PC-3 (cell line): ENCODE measurements around the gene PPIA. TPM values are rescaled to one million over a fixed set of nuclear protein-coding genes. Genes with fewer than 3 reads are reported as not detected.

Experiments used
- ATAC-seq: fragments of 200-7000 bp; cut with Tn5 transposase; 2 replicates; pipeline ENCODE4 v1.9.1; 2020; ENCODE audit warnings: mild to moderate bottlenecking, moderate library complexity
- BruUV-seq: library from RNA; stranded (reverse); fragments of 400-500 nt; replicated peaks from 2 replicates; lab custom pipeline; 2021; lab: Mats Ljungman, UMichigan
- CTCF ChIA-PET: fragments of 300-600 bp; sonication (Branson Sonifier 250); formaldehyde crosslinking; loops from one replicate; lab custom pipeline; 2022; ENCODE audit warnings: antibody characterized with exemption; lab: Charles Lee
- POLR2A ChIA-PET: fragments of 300-600 bp; sonication (Branson Sonifier 250); formaldehyde crosslinking; loops from one replicate; lab custom pipeline; 2022; ENCODE audit warnings: antibody characterized with exemption; ENCODE audit not compliant: unreplicated experiment; lab: Charles Lee
- DNase-seq: peaks from one replicate; pipeline ENCODE4 v3.0.0-alpha.2; 2015
- H2AFZ ChIP-seq: fragments of 300-600 bp; sonication (generic); 2 replicates; pipeline ENCODE4 v1.6.0; 2016; ENCODE audit warnings: antibody characterized with exemption, low read length
- H3F3A ChIP-seq: fragments of 300-600 bp; sonication (generic); one replicate; pipeline ENCODE4 v1.6.0; 2017; ENCODE audit warnings: antibody characterized with exemption, low read length, control low read depth, mild to moderate bottlenecking; ENCODE audit not compliant: unreplicated experiment
- H3K27ac ChIP-seq: fragments of 300-600 bp; sonication (generic); 2 replicates; pipeline ENCODE4 v1.5.1; 2016; ENCODE audit warnings: mild to moderate bottlenecking, low read length
- H3K27me3 ChIP-seq: fragments of 300-600 bp; sonication (generic); 2 replicates; pipeline ENCODE4 v1.6.1; 2016; ENCODE audit warnings: low read length, mixed read lengths
- H3K36me3 ChIP-seq: fragments of 300-600 bp; sonication (generic); 2 replicates; pipeline ENCODE4 v1.6.1; 2016; ENCODE audit warnings: low read depth, mixed run types, low read length, mixed read lengths
- H3K4me1 ChIP-seq: fragments of 300-600 bp; sonication (generic); 2 replicates; pipeline ENCODE4 v1.5.1; 2016; ENCODE audit warnings: low read length; ENCODE audit not compliant: insufficient read depth
- H3K4me2 ChIP-seq: fragments of 300-600 bp; sonication (generic); 2 replicates; pipeline ENCODE4 v1.6.0; 2016; ENCODE audit warnings: low read length
- H3K4me3 ChIP-seq: fragments of 300-600 bp; sonication (generic); 2 replicates; pipeline ENCODE4 v1.5.1; 2016; ENCODE audit warnings: mild to moderate bottlenecking, low read length, mixed read lengths
- H3K79me2 ChIP-seq: fragments of 300-600 bp; sonication (generic); 2 replicates; pipeline ENCODE4 v1.6.1; 2017; ENCODE audit warnings: low read length, mixed read lengths
- H3K9ac ChIP-seq: fragments of 300-600 bp; sonication (generic); 2 replicates; pipeline ENCODE4 v1.6.0; 2016; ENCODE audit warnings: mild to moderate bottlenecking, low read length
- H3K9me2 ChIP-seq: fragments of 300-600 bp; sonication (generic); replicated peaks from 2 replicates; pipeline ENCODE4 v1.6.1; 2016; ENCODE audit warnings: mixed run types, low read length, mixed read lengths
- H3K9me3 ChIP-seq: fragments of 300-600 bp; sonication (generic); 2 replicates; pipeline ENCODE4 v1.6.1; 2016; ENCODE audit warnings: low read length, mixed read lengths
- H4K20me1 ChIP-seq: fragments of 300-600 bp; sonication (generic); 2 replicates; pipeline ENCODE4 v1.6.1; 2016; ENCODE audit warnings: low read length, mixed read lengths
- EZH2 ChIP-seq: fragments of 300-600 bp; sonication (generic); IDR thresholded peaks from one replicate; pipeline ENCODE4 v1.6.1; 2017; ENCODE audit warnings: antibody characterized with exemption, mild to moderate bottlenecking, low read length; ENCODE audit not compliant: unreplicated experiment
- EZH2phosphoT487 ChIP-seq: fragments of 300-600 bp; sonication (generic); IDR thresholded peaks from 2 replicates; pipeline ENCODE4 v1.6.1; 2018; ENCODE audit warnings: mild to moderate bottlenecking, antibody characterized with exemption, low read length, borderline replicate concordance
- intact Hi-C: fragments of 100-400 bp; cut with micrococcal nuclease; formaldehyde crosslinking; loops from 2 replicates; pipeline ENCODE4 v1.9.0; 2023
- total RNA-seq: library from RNA; depleted of rRNA; stranded (reverse); fragments of >200 nt; gene quantifications from 2 replicates; pipeline ENCODE4 v1.2.3, GENCODE V29; 2014
- TF ChIP-seq, protein P1 (sequence below): fragments of 300-600 bp; sonication (generic); conservative IDR thresholded peaks from 2 replicates; pipeline ENCODE4 v1.5.1; 2017; ENCODE audit warnings: antibody characterized with exemption, low read depth, mild to moderate bottlenecking, low read length

PPIA gene
- total RNA-seq, 1 experiment from 2014 or later, result 4,136 TPM

DNA sequence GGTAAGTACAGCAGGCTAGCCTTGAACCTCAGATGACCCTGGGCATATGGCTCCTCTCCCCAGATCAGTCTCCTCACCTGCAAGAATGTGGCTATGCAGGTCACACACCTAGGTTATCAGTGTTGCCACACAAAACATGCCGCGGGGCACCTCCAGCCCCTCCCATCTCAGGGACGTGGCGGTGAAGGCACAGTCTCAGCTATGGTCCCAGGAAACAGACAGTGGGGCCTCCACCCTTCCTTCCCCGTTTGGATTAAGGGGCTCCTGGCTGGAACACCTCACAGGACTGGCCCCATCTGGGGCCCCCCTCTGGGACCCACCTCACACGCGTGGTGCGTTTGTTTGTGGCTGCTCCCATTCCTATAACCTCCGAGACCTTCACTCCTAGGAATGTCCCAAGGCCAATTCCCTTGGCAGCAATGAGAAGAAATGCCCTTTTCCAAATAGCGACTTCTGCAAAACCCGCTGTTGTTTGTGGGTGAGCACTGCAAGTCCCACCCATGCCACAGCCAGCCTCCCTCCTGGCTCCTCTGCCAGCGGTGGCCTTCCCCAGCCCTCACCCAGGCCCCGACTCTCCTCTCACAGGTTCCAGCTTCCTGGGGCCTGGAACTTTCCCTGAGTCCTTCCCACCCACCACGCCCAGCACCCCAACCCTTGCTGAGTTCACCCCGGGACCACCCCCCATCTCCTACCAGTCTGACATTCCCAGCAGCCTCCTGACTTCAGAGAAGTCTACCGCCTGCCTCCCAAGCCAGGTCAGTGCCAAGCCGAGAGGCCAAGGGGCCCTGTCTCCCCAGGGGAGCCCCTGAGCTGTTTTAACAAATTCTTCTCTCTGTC, 30.7 kb upstream of the PPIA start:
- no peak overlapping the region for H3K4me3 ChIP-seq
- no peaks in the 10 kb centered on the region for H4K20me1 ChIP-seq
- H2AFZ ChIP-seq, result no peak overlapping the region
- no TSS peak for BruUV-seq
- no peak overlapping the region for H3K4me2 ChIP-seq
- H3K9me2 ChIP-seq, result no peaks in the 10 kb centered on the region
- H3K27me3 ChIP-seq, result no peaks in the 10 kb centered on the region
- H3K4me1 ChIP-seq, result no peaks in the 10 kb centered on the region
- H3K79me2 ChIP-seq, result no peaks in the 10 kb centered on the region
- H3F3A ChIP-seq, result no peaks in the 10 kb centered on the region
- no peak for TF ChIP-seq EZH2phosphoT487
- no peak for ATAC-seq
- intact Hi-C loops, result loop anchor here (5.0 kb wide), 1 partner anchor 178 kb away; no protein-coding TSS in a partner anchor
- ChIA-PET CTCF (no interaction called here), POLR2A (no interaction called here)
- no peak overlapping the region for H3K27ac ChIP-seq
- H3K9me3 ChIP-seq, result no peaks in the 10 kb centered on the region
- no peak overlapping the region for H3K9ac ChIP-seq
- DNase-seq, result no peak
- H3K36me3 ChIP-seq, result peaks cover 32% of the 10 kb centered on the region

DNA sequence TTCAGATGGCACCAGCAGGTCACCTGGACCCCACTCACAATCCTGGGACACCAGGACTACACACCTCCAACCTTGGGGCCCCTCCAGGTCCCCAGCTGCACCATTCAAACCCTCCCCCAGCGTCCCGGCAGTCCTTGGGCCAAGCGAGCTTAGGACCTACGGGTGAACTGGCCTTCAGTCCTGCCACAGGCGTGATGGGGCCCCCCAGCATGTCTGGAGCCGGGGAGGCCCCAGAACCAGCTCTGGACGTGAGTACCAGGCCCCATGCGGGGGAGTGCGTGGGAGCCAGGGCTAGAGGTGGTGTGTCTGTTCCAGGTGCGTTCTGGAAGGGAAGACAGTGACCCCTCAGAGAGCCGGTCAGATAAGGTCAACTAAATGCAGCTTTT, 30.1 kb upstream of the PPIA start:
- Histone ChIP-seq H3K27ac (no peak overlapping the region), H3F3A (no peaks in the 10 kb centered on the region), H3K4me1 (no peaks in the 10 kb centered on the region), H3K9ac (no peak overlapping the region), H3K9me3 (no peaks in the 10 kb centered on the region), H2AFZ (no peak overlapping the region), H4K20me1 (no peaks in the 10 kb centered on the region), H3K9me2 (no peaks in the 10 kb centered on the region), H3K79me2 (no peaks in the 10 kb centered on the region), H3K27me3 (no peaks in the 10 kb centered on the region), H3K4me2 (no peak overlapping the region), H3K4me3 (no peak overlapping the region), H3K36me3 (peaks cover 32% of the 10 kb centered on the region)
- DNase-seq, result no peak
- ATAC-seq, result no peak
- intact Hi-C loops, result loop anchor here (5.0 kb wide), 1 partner anchor 179 kb away; no protein-coding TSS in a partner anchor
- POLR2A ChIA-PET, result no interaction called here
- no TSS peak for BruUV-seq
- TF ChIP-seq EZH2, result no peak
- no peak for TF ChIP-seq EZH2phosphoT487
- TF ChIP-seq, protein P1, sequence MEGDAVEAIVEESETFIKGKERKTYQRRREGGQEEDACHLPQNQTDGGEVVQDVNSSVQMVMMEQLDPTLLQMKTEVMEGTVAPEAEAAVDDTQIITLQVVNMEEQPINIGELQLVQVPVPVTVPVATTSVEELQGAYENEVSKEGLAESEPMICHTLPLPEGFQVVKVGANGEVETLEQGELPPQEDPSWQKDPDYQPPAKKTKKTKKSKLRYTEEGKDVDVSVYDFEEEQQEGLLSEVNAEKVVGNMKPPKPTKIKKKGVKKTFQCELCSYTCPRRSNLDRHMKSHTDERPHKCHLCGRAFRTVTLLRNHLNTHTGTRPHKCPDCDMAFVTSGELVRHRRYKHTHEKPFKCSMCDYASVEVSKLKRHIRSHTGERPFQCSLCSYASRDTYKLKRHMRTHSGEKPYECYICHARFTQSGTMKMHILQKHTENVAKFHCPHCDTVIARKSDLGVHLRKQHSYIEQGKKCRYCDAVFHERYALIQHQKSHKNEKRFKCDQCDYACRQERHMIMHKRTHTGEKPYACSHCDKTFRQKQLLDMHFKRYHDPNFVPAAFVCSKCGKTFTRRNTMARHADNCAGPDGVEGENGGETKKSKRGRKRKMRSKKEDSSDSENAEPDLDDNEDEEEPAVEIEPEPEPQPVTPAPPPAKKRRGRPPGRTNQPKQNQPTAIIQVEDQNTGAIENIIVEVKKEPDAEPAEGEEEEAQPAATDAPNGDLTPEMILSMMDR, result no peak
- CTCF ChIA-PET, result interaction anchor here (0.7 kb wide), 1 partner anchor 127 kb away, joined by 3 read pairs; no protein-coding TSS in a partner anchor

DNA sequence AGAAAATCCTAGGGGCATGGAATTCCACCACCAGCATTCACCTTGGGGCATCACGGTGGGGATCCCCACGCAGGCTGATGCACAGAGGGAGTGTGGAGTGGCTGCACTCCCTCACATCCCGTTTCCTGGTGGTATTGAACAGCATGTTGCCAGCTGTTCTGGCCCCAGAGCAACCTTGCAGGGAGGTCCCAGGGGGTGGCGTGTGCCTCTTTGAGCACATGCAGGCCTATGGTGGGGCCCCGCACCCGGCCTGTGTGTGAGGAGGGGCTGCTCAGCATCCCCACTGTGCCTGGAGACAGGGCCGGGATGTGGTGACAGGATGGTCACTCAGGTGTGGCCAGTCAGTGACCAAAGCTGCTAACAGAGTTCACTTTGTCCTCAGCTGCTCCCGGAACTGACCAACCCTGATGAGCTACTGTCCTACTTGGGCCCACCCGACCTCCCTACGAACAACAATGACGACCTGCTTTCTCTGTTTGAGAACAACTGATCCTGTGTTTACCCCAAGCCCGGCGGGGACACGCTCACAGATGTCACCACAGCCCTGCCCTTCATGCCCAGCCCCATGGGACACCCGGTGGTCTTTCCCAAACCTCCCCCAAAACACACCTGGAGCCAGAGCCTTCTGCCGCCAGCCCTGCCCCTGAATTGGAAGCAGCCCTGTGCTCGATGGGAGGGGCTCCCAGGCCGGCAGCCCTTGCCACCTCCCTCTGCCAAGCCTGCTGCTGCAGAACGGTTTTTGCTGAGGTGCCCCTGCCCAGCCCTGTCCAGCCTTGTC, 29.2 kb upstream of the PPIA start:
- no peak overlapping the region for H3K27ac ChIP-seq
- ATAC-seq (no peak), DNase-seq (no peak)
- H3K9me2 ChIP-seq, result no peaks in the 10 kb centered on the region
- H3K4me3 ChIP-seq, result no peak overlapping the region
- intact Hi-C loops, result loop anchor here (5.0 kb wide), 1 partner anchor 180 kb away; no protein-coding TSS in a partner anchor
- H2AFZ ChIP-seq, result no peak overlapping the region
- BruUV-seq, result no TSS peak
- H3K36me3 ChIP-seq, result peaks cover 29% of the 10 kb centered on the region
- no peak overlapping the region for H3K4me2 ChIP-seq
- no peaks in the 10 kb centered on the region for H3K27me3 ChIP-seq
- no peaks in the 10 kb centered on the region for H3F3A ChIP-seq
- no peak overlapping the region for H3K9ac ChIP-seq
- TF ChIP-seq EZH2phosphoT487, result no peak
- TF ChIP-seq EZH2, result no peak
- TF ChIP-seq, protein P1, result no peak
- H3K9me3 ChIP-seq, result no peaks in the 10 kb centered on the region
- ChIA-PET CTCF (interaction anchor here (0.7 kb wide), 1 partner anchor 128 kb away, joined by 3 read pairs; no protein-coding TSS in a partner anchor), POLR2A (no interaction called here)
- H4K20me1 ChIP-seq, result no peaks in the 10 kb centered on the region
- no peaks in the 10 kb centered on the region for H3K4me1 ChIP-seq
- no peaks in the 10 kb centered on the region for H3K79me2 ChIP-seq
